Progenitor cell of endocrine pancreas (in vitro differentiated cells): ENCODE measurements around the gene MYEOV. TPM values are rescaled to one million over a fixed set of nuclear protein-coding genes. Genes with fewer than 3 reads are reported as not detected.

Experiments used
- DNase-seq: peaks from one replicate; pipeline ENCODE4 v3.0.0; 2021; ENCODE audit warnings: low spot score; ENCODE audit not compliant: unreplicated experiment
- H3K27ac Mint-ChIP-seq: 2 replicates; pipeline ENCODE4 v1.8.0; 2021; ENCODE audit warnings: mild to moderate bottlenecking, moderate library complexity, mixed read lengths
- H3K27me3 Mint-ChIP-seq: 2 replicates; pipeline ENCODE4 v1.8.0; 2021; ENCODE audit warnings: mixed read lengths
- H3K36me3 Mint-ChIP-seq: 2 replicates; pipeline ENCODE4 v1.8.0; 2022; ENCODE audit warnings: mixed read lengths; ENCODE audit not compliant: insufficient read depth
- H3K4me1 Mint-ChIP-seq: 2 replicates; pipeline ENCODE4 v1.8.0; 2021; ENCODE audit warnings: low read depth, mixed read lengths
- H3K4me3 Mint-ChIP-seq: 2 replicates; pipeline ENCODE4 v1.8.0; 2021; ENCODE audit warnings: low read depth, mild to moderate bottlenecking, moderate library complexity, mixed read lengths
- H3K9me3 Mint-ChIP-seq: 2 replicates; pipeline ENCODE4 v1.8.0; 2021; ENCODE audit warnings: low read depth, mixed read lengths
- total RNA-seq: library from RNA; stranded (reverse); gene quantifications from 2 replicates; pipeline ENCODE4 v1.2.1, GENCODE V29; 2021
- TF ChIP-seq, protein P1 (sequence below): fragments of 200-600 bp; sonication (generic); IDR thresholded peaks from one replicate; pipeline ENCODE4 v1.5.0; 2021; ENCODE audit warnings: antibody characterized with exemption, mild to moderate bottlenecking; ENCODE audit not compliant: unreplicated experiment

MYEOV gene
- total RNA-seq, 1 donor from 2014 or later = 0.14 TPM

GRCh38 chr11:69265911-69266510, 27.9 kb upstream of the MYEOV start:
- no peak for DNase-seq
- Mint-ChIP-seq H3K27me3 (no peaks in the 10 kb centered on the region), H3K4me1 (peaks cover 4% of the 10 kb centered on the region), H3K4me3 (no peak overlapping the region), H3K9me3 (peaks cover 4% of the 10 kb centered on the region), H3K36me3 (no peaks in the 10 kb centered on the region), H3K27ac (no peak overlapping the region)
- TF ChIP-seq, protein P1, sequence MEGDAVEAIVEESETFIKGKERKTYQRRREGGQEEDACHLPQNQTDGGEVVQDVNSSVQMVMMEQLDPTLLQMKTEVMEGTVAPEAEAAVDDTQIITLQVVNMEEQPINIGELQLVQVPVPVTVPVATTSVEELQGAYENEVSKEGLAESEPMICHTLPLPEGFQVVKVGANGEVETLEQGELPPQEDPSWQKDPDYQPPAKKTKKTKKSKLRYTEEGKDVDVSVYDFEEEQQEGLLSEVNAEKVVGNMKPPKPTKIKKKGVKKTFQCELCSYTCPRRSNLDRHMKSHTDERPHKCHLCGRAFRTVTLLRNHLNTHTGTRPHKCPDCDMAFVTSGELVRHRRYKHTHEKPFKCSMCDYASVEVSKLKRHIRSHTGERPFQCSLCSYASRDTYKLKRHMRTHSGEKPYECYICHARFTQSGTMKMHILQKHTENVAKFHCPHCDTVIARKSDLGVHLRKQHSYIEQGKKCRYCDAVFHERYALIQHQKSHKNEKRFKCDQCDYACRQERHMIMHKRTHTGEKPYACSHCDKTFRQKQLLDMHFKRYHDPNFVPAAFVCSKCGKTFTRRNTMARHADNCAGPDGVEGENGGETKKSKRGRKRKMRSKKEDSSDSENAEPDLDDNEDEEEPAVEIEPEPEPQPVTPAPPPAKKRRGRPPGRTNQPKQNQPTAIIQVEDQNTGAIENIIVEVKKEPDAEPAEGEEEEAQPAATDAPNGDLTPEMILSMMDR = no peak

- Mint-ChIP-seq H3K9me3 (peaks cover 4% of the 10 kb centered on the region), H3K4me1 (peaks cover 5% of the 10 kb centered on the region), H3K27ac (no peak overlapping the region), H3K27me3 (peaks cover 2% of the 10 kb centered on the region), H3K4me3 (no peak overlapping the region), H3K36me3 (no peaks in the 10 kb centered on the region)
- no peak for DNase-seq
- TF ChIP-seq, protein P1 = no peak
Measured at GRCh38 chr11:69267395-69267805, 26.6 kb upstream of the MYEOV start.

GRCh38 chr11:69268911-69269310, 25.0 kb upstream of the MYEOV start:
- H3K4me3 Mint-ChIP-seq = no peak overlapping the region
- peak overlapping the region; percentile 20 for H3K27ac Mint-ChIP-seq
- H3K4me1 Mint-ChIP-seq = peaks cover 17% of the 10 kb centered on the region
- no peaks in the 10 kb centered on the region for H3K36me3 Mint-ChIP-seq
- peaks cover 2% of the 10 kb centered on the region for H3K27me3 Mint-ChIP-seq
- DNase-seq = no peak
- H3K9me3 Mint-ChIP-seq = no peaks in the 10 kb centered on the region
- TF ChIP-seq, protein P1 = no peak

DNA sequence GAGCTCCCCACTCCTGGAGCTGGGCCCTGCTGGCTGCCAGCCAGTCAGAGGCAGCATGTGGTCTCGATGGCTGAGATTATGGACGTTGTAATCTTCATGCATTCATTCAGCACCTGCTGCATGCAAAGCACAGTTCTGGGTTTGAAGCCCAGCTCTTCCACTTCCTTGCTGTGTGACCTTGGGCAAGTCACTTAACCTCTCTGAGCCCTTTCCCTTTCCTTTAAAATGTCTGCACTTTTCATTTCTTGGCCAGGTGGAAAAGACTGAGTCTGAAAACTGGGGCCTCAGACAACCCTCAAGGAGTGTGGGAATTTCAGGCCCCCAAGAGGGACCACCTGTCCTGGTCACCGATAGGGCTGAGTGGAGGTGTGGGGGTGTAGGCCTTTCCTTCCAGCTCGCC, 24.6 kb upstream of the MYEOV start:
- DNase-seq = no peak
- Mint-ChIP-seq H3K9me3 (no peaks in the 10 kb centered on the region), H3K27ac (no peak overlapping the region), H3K4me1 (peaks cover 22% of the 10 kb centered on the region), H3K4me3 (no peak overlapping the region), H3K27me3 (peaks cover 2% of the 10 kb centered on the region), H3K36me3 (no peaks in the 10 kb centered on the region)
- TF ChIP-seq, protein P1 = no peak

DNA sequence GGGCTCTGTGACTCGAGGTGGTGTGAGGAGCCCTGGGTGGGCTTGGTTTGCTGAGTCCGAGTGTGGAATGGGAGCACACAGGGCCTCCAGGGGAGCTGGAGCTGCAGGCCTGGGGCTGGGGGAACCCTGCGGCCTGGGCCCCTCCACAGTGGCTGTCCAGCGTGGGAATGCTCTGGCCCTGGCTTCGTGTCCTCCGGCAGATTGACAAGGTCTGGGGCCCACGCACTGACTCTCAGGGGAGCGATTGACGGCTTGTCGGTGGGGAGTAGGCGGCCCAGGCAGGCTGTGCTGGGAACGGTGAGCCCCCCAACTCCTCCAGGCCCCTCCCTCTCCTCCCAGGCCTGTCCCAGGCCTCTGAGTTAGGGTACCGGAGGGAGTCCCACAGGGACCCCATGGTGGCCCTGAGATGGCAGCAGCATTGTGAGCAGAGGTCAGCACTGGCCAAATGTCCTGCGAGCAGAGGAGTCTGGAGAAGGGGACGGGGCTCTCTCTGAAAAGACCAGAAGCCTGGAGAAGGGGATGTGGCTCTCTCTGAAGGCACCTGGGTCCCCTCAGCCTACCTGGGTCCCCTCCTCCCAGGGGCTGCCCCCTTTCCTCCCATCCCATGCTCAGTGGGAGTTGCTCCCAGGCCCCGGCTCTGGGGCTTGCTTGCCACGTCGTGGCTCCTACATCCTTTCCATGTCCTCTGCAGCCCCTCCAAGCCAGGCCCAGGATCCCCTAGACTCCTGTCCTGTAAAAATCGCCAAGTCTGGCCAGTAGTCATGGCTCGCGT, 23.8 kb upstream of the MYEOV start:
- TF ChIP-seq, protein P1 = no peak
- Mint-ChIP-seq H3K4me1 (peaks cover 29% of the 10 kb centered on the region), H3K27me3 (peaks cover 2% of the 10 kb centered on the region), H3K36me3 (no peaks in the 10 kb centered on the region), H3K9me3 (no peaks in the 10 kb centered on the region), H3K27ac (no peak overlapping the region), H3K4me3 (no peak overlapping the region)
- no peak for DNase-seq
